ENCODE measurements around the gene FHOD1. TPM values are rescaled to one million over a fixed set of nuclear protein-coding genes. Genes with fewer than 3 reads are reported as not detected.

The FHOD1 gene
- total and polyA plus RNA-seq, 2 of the 13 experiments (the other 11 are each of a cell fraction or from before 2014, with no cell fraction given): 20.0 to 20.8 TPM

- peak; percentile 74; the same call in 1 of the 2 replicates for TF ChIP-seq ZNF552 (CRISPR knock-in tag; IDR thresholded peaks at IDR 0.05; ENCODE audit: borderline replicate concordance)
- no peak for TF ChIP-seq ZHX1 (CRISPR knock-in tag; IDR thresholded peaks at IDR 0.05; ENCODE audit: low read depth)
- TF ChIP-seq DMAP1 (CRISPR knock-in tag; IDR thresholded peaks at IDR 0.05): peak; percentile 77
- TF ChIP-seq CHCHD3 (CRISPR knock-in tag; IDR thresholded peaks at IDR 0.05): peak; percentile 16; the same call in 1 of the 2 replicates
- TF ChIP-seq MEF2D (CRISPR knock-in tag; IDR thresholded peaks at IDR 0.05): no peak
- no peak for TF ChIP-seq ATF5 (CRISPR knock-in tag; IDR thresholded peaks at IDR 0.05; ENCODE audit: low read depth)
- TF ChIP-seq ISX (CRISPR knock-in tag; conservative IDR thresholded peaks at IDR 0.05): 0 out of 2 replicates have a peak, but pooled peaks have one; percentile 45
- TF ChIP-seq NCOA2 (CRISPR knock-in tag; IDR thresholded peaks at IDR 0.05): no peak; the same call in 1 of the 2 replicates
- no peak for TF ChIP-seq ZNF296 (CRISPR knock-in tag; conservative IDR thresholded peaks at IDR 0.05)
- peak; percentile 81 for TF ChIP-seq PATZ1 (CRISPR knock-in tag; IDR thresholded peaks at IDR 0.05)
- TF ChIP-seq ZNF879 (CRISPR knock-in tag; IDR thresholded peaks at IDR 0.05): 0 out of 2 replicates have a peak, but pooled peaks have one; percentile 66
- TF ChIP-seq BHLHE40 (IDR thresholded peaks at IDR 0.05; ENCODE audit: low read length): no peak
- 0 out of 2 replicates have a peak, but pooled peaks have one; percentile 8 for TF ChIP-seq SSRP1 (CRISPR knock-in tag; IDR thresholded peaks at IDR 0.05)
- 0 out of 2 replicates have a peak, but pooled peaks have one; percentile 60 for TF ChIP-seq ZNF850 (CRISPR knock-in tag; conservative IDR thresholded peaks at IDR 0.05)
- TF ChIP-seq ZNF263 (CRISPR knock-in tag; IDR thresholded peaks at IDR 0.05): peak; percentile 77
- TF ChIP-seq KDM3A (CRISPR knock-in tag; IDR thresholded peaks at IDR 0.05; ENCODE audit: low read depth): peak; percentile 40; the same call in 1 of the 2 replicates
- TF ChIP-seq ATF7 (IDR thresholded peaks at IDR 0.05): no peak
- TF ChIP-seq ATF7 (CRISPR knock-in tag; IDR thresholded peaks at IDR 0.05): no peak
- TF ChIP-seq ZNF350 (CRISPR knock-in tag; IDR thresholded peaks at IDR 0.05; ENCODE audit: borderline replicate concordance, low read depth): no peak
- TF ChIP-seq FUBP1 (CRISPR knock-in tag; IDR thresholded peaks at IDR 0.05; ENCODE audit: borderline replicate concordance): no peak
Observed at GRCh38 chr16:67278773-67279295, 31.6 kb upstream of the FHOD1 start (continued).
